Gastroesophageal sphincter (tissue), 4 donors: ENCODE data around the gene ZBTB18. TPM values are rescaled to one million over a fixed set of nuclear protein-coding genes. Genes with fewer than 3 reads are reported as not detected.

Experiments used
- ATAC-seq: fragments of 150-250 bp; one replicate; pipeline ENCODE4 v1.9.1; 2016; ENCODE audit warnings: mild to moderate bottlenecking, moderate library complexity
- H3K27ac ChIP-seq, 4 donors: fragments of 200-600 bp; sonication (generic) in 3 of 4; 1 replicate in 3 of 4; 2 replicates in 1 of 4; pipeline ENCODE4 v1.5.1; 2016 to 2019
- H3K27me3 ChIP-seq: fragments of 200-600 bp; sonication (generic); one replicate; pipeline ENCODE4 v1.5.1; 2019
- H3K36me3 ChIP-seq, 2 donors: fragments of 200-600 bp; sonication (generic); one replicate each; pipeline ENCODE4 v1.5.1; 2019; ENCODE audit warnings: control low read depth in 1 of 2
- H3K4me1 ChIP-seq, 3 donors: fragments of 200-600 bp; sonication (generic); 1 replicate in 2 of 3; 2 replicates in 1 of 3; pipeline ENCODE4 v1.5.1; 2016 to 2019; ENCODE audit warnings: control low read depth in 2 of 3
- H3K4me3 ChIP-seq, 2 donors: fragments of 200-600 bp; sonication (generic); one replicate each; pipeline ENCODE4 v1.5.1; 2019; ENCODE audit warnings: mild to moderate bottlenecking in 1 of 2, moderate library complexity in 1 of 2
- H3K9me3 ChIP-seq, 3 donors: fragments of 200-600 bp; sonication (generic); one replicate each; pipeline ENCODE4 v1.5.1; 2017 to 2019; ENCODE audit warnings: control low read depth in 2 of 3
- CTCF ChIP-seq, 4 experiments: fragments of 200-600 bp in 2 of 4; fragments of 450-650 bp in 2 of 4; sonication (generic) in 1 of 4; IDR thresholded peaks; one replicate each; pipeline ENCODE4 v1.5.1; 2017 to 2019; ENCODE audit warnings: antibody characterized with exemption in 4 of 4, mild to moderate bottlenecking in 2 of 4, moderate library complexity in 2 of 4
- EP300 ChIP-seq: sonication (generic); formaldehyde crosslinking; IDR thresholded peaks from one replicate; pipeline ENCODE4 v1.6.1; 2017; ENCODE audit warnings: antibody characterized with exemption, mild to moderate bottlenecking
- POLR2A ChIP-seq, 2 donors: fragments of 450-650 bp; IDR thresholded peaks; one replicate each; pipeline ENCODE4 v1.6.1; 2017; ENCODE audit warnings: antibody characterized with exemption in 2 of 2, mild to moderate bottlenecking in 2 of 2, moderate library complexity in 1 of 2
- POLR2AphosphoS5 ChIP-seq: sonication (generic); formaldehyde crosslinking; IDR thresholded peaks from one replicate; pipeline ENCODE4 v1.6.1; 2017; ENCODE audit warnings: antibody characterized with exemption
- WGBS, 2 donors: methylation state at CpG; one replicate each; pipeline ENCODE4 v1.1.5; 2018; ENCODE audit warnings: low coverage in 1 of 2; 5-methylcytosine and 5-hydroxymethylcytosine counted together
- total RNA-seq, 4 donors: library from RNA; depleted of rRNA; stranded (reverse); fragments of >200 nt; gene quantifications; one replicate each; pipeline ENCODE4 v1.1.0, GENCODE V29; 2016

ZBTB18 gene
- total RNA-seq, 4 donors from 2014 or later, result 12.5 to 25.1 (median 20.4) TPM

- WGBS, 2 donors, result 12 to 19% methylated on average over 11 to 13 of the region's 13 CpGs
- ATAC-seq, result no peak
These were observed 4.0 kb upstream of the ZBTB18 start for GRCh38 chr1:244046907-244047611.

DNA sequence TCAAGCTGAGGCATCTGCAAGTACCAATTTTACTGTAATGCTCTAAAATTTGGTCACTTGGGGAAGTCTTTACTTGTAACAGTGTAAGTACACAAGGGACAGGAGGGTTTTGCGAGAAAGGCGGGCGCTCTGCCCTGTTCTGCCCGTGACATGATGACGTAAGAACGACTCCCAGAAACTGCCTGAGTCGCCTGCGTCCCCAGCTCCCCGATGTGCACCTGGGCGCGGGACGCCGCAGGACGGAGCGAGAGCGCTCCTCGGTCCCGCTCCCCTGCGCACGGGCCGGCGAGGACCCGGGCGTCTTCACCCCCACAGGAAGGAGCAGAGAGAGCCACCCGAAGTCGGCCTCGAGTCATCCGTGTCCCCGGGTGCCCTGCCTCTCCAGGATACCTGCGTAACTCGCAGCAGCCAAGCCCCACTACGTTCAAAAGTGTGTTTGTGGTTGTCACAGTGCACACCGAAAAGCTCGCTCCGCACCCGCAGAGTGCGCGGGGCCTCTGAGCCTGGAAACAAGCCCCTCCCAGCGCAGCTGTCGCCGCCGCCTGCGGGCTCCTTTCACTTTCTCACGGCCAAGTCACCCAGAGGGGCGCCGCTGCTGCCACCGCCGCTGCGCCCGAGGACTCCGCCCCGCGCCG is 3.3 kb upstream of the ZBTB18 start:
- Histone ChIP-seq H3K27ac (peak overlapping the region; percentile 93 to 96 (median 96)), H3K4me3 (peak overlapping the region; percentile 66 to 77), H3K36me3 (no peaks in the 10 kb centered on the region), H3K9me3 (no peaks in the 10 kb centered on the region), H3K27me3 (no peaks in the 10 kb centered on the region), H3K4me1 (peaks cover 0 to 38% (median 5%) of the 10 kb centered on the region in 3 donors)
- ATAC-seq, result peak; percentile 31
- TF ChIP-seq CTCF (IDR thresholded peaks at IDR 0.05), result peak in 1 of 4 experiments; percentile 20
- TF ChIP-seq EP300, result no peak
- peak; percentile 92 for TF ChIP-seq POLR2AphosphoS5
- TF ChIP-seq POLR2A (IDR thresholded peaks at IDR 0.05), result peak; percentile 95 to 97
- 0% methylated on average over 2 to 4 of the region's 54 CpGs for WGBS, 2 donors

More at GRCh38 chr1:244046907-244047611, 4.0 kb upstream of the ZBTB18 start:
- peak overlapping the region; percentile 66 to 77 for H3K4me3 ChIP-seq
- H3K27ac ChIP-seq, result peak overlapping the region; percentile 93 to 96 (median 96)
- no peaks in the 10 kb centered on the region for H3K27me3 ChIP-seq
- H3K36me3 ChIP-seq, result no peaks in the 10 kb centered on the region
- TF ChIP-seq CTCF (IDR thresholded peaks at IDR 0.05) (no peak), EP300 (no peak), POLR2AphosphoS5 (peak; percentile 58)
- H3K4me1 ChIP-seq, result peaks cover 0 to 31% (median 5%) of the 10 kb centered on the region in 3 donors
- no peaks in the 10 kb centered on the region for H3K9me3 ChIP-seq

- Histone ChIP-seq H3K9me3 (no peaks in the 10 kb centered on the region), H3K27ac (peak overlapping the region; percentile 95 to 96 (median 96)), H3K27me3 (no peaks in the 10 kb centered on the region), H3K36me3 (no peaks in the 10 kb centered on the region), H3K4me3 (peak overlapping the region; percentile 77 to 98), H3K4me1 (peaks cover 0 to 46% (median 5%) of the 10 kb centered on the region in 3 donors)
- TF ChIP-seq POLR2AphosphoS5 (no peak), CTCF (IDR thresholded peaks at IDR 0.05) (peak in 1 of 4 experiments; percentile 9)
- ATAC-seq, result peak; percentile 98
- whole genome bisulfite sequencing, 2 donors, result 0% methylated on average over 1 to 13 of the region's 109 CpGs
These were observed 2.6 kb upstream of the ZBTB18 start for GRCh38 chr1:244048256-244049161.

DNA sequence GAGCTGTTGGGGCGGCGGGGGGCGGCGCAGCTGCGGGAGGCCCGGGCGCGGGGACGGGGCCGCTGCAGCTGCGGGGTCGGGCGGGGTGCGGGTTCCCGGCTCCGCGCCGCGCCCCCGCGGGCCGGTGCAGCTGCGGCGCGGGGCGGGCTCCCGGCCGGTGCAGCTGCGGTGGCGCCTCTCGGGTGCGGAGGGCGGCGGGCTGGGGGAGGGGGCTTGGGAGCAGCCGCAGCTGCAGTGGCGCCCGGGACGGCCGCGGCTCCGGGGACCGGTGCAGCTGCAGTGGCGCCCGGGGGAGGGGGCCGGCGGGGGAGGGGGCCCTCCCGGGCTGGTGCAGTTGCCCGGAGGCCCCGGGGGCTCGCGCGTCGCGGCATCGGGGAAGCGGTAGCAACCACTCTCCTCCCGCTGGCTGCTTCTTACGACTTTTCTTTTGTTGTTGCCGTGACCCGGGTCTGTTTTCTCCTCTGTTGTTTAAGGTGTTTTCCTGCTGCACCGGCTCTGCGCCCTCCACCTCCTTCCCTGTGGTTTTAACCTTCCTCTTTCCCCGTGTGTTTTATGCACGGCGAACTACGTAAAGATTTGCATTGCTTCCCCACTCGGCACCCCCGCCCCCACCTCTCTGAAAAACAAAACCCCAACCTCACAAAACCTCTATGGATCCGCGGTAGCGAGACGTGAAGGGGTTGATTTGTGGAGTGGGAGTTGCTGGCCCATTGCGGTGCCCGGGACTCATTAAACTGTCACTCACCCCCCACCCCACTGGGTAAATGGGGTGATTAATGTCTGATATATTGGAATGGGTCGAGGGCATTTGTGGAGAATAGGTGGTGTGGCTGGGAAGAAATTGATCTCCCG is 1.7 kb upstream of the ZBTB18 start:
- no peaks in the 10 kb centered on the region for H3K9me3 ChIP-seq
- TF ChIP-seq POLR2AphosphoS5, result no peak
- no peak for TF ChIP-seq POLR2A (IDR thresholded peaks at IDR 0.05)
- no peak for TF ChIP-seq CTCF (IDR thresholded peaks at IDR 0.05)
- TF ChIP-seq EP300, result no peak
- ATAC-seq, result no peak
- H3K4me1 ChIP-seq, result peaks cover 0 to 54% (median 5%) of the 10 kb centered on the region in 3 donors
- H3K27me3 ChIP-seq, result no peaks in the 10 kb centered on the region
- peak overlapping the region; percentile 16 to 96 (median 94) for H3K27ac ChIP-seq
- peaks cover 0 to 8% of the 10 kb centered on the region in 2 donors for H3K36me3 ChIP-seq
- WGBS, 2 donors, result 0 to 1% methylated on average over 9 to 12 of the region's 76 CpGs
- peak overlapping the region; percentile 77 to 98 for H3K4me3 ChIP-seq
